ENCODE measurements around the gene STK32C. TPM values are rescaled to one million over a fixed set of nuclear protein-coding genes. Genes with fewer than 3 reads are reported as not detected.
A peak's percentile ranks its signal among the peaks of the same experiment; 100 is the strongest.

The STK32C gene
- 1 to 10 TPM; 5.6 to 7.0 (median 6.1) TPM for total RNA-seq
- 10 to 100 TPM in 1 of 3 donors, 1 to 10 TPM in 2; 3.6 to 11.7 (median 8.1) TPM for polyA plus RNA-seq
- long read RNA-seq, donor 1, partial matches to known transcripts: 1 of 4 reads
- long read RNA-seq, donor 1, other reads (novel, unspliced or antisense): 2 of 4 reads
- long read RNA-seq, donor 2, partial matches to known transcripts: 1 of 13 reads
- long read RNA-seq, donor 2, other reads (novel, unspliced or antisense): 7 of 13 reads

GRCh38 chr10:132307823-132308586 is at the start of gene STK32C:
TSS of gene STK32C (minus strand) at chr10:132307950. CDS start at chr10:132307833, 117 bp downstream.
- peaks cover 0 to 24% (median 0%) of the 10 kb centered on the region in 3 donors for H3K27me3 ChIP-seq (ENCODE audit: insufficient read depth in 3 of 3, low read length in 2 of 3)
- peak within 1 kb of the TSS; percentile 68 for H3K27ac ChIP-seq
- intact Hi-C loops (cut with DNase I): loop anchor here in 1 of 2 donors (5.0 kb wide), 1 partner anchor 44 kb away; no protein-coding TSS in a partner anchor

GRCh38 chr10:132356621-132357195 is 49.0 kb upstream of the STK32C start:
- Histone ChIP-seq H3K36me3 (ENCODE audit: insufficient read depth in 1 of 2, low read depth in 1 of 2) (no peaks in the 10 kb centered on the region), H3K4me1 (no peaks in the 10 kb centered on the region), H3K27ac (no peak overlapping the region), H3K9me3 (no peaks in the 10 kb centered on the region), H3K27me3 (ENCODE audit: insufficient read depth in 3 of 3, low read length in 2 of 3) (no peaks in the 10 kb centered on the region), H3K4me3 (no peak overlapping the region)
- WGBS, 3 donors: 95 to 97% (median 95%) methylated on average over 12 of the region's 12 CpGs
- DNase-seq: no peak
- no peak for ATAC-seq
- intact Hi-C loops (cut with DNase I): no loop called here
- TF ChIP-seq CTCF (IDR thresholded peaks at IDR 0.05): no peak

More at GRCh38 chr10:132307823-132308586, at the start of gene STK32C:
- DNase-seq: peak; percentile 93 to 96
- no peaks in the 10 kb centered on the region for H3K36me3 ChIP-seq (ENCODE audit: insufficient read depth in 1 of 2, low read depth in 1 of 2)
- no peaks in the 10 kb centered on the region for H3K9me3 ChIP-seq
- peak within 1 kb of the TSS; percentile 82 for H3K4me3 ChIP-seq
- no peak for TF ChIP-seq CTCF (IDR thresholded peaks at IDR 0.05)
- 0 to 1% (median 0%) methylated on average over 42 to 83 of the region's 84 CpGs for WGBS, 3 donors
- H3K4me1 ChIP-seq: peaks cover 11% of the 10 kb centered on the region
- peak; percentile 95 to 98 (median 96) for ATAC-seq

GRCh38 chr10:132355754-132356153 is 48.0 kb upstream of the STK32C start:
- TF ChIP-seq CTCF (IDR thresholded peaks at IDR 0.05): no peak
- Histone ChIP-seq H3K36me3 (ENCODE audit: insufficient read depth in 1 of 2, low read depth in 1 of 2) (no peaks in the 10 kb centered on the region), H3K4me1 (no peaks in the 10 kb centered on the region), H3K27me3 (ENCODE audit: insufficient read depth in 3 of 3, low read length in 2 of 3) (no peaks in the 10 kb centered on the region), H3K4me3 (no peak overlapping the region), H3K27ac (no peak overlapping the region), H3K9me3 (no peaks in the 10 kb centered on the region)
- no peak for DNase-seq
- ATAC-seq: no peak
- WGBS, 3 donors: 88 to 94% (median 92%) methylated on average over 12 to 13 of the region's 13 CpGs
- intact Hi-C loops (cut with DNase I): loop anchor here in 1 of 2 donors (2.0 kb wide), 1 partner anchor 133 kb away; no protein-coding TSS in a partner anchor

- no peaks in the 10 kb centered on the region for H3K27me3 ChIP-seq (ENCODE audit: insufficient read depth in 3 of 3, low read length in 2 of 3)
- no peak for DNase-seq
- intact Hi-C loops (cut with DNase I): loop anchor here in 1 of 2 donors (2.0 kb wide), 1 partner anchor 132 kb away; no protein-coding TSS in a partner anchor
- H3K36me3 ChIP-seq (ENCODE audit: insufficient read depth in 1 of 2, low read depth in 1 of 2): no peaks in the 10 kb centered on the region
- no peaks in the 10 kb centered on the region for H3K9me3 ChIP-seq
- ATAC-seq: no peak
- no peak for TF ChIP-seq CTCF (IDR thresholded peaks at IDR 0.05)
- H3K4me3 ChIP-seq: no peak overlapping the region
- no peak overlapping the region for H3K27ac ChIP-seq
- H3K4me1 ChIP-seq: no peaks in the 10 kb centered on the region
- 87 to 94% (median 89%) methylated on average over 17 of the region's 17 CpGs for WGBS, 3 donors
Observed at GRCh38 chr10:132355297-132355696, 47.5 kb upstream of the STK32C start.
